Astrocyte (in vitro differentiated cells and primary cell): Measurements from ENCODE around the gene DDX39A. TPM values are rescaled to one million over a fixed set of nuclear protein-coding genes. Genes with fewer than 3 reads are reported as not detected.

Experiments used
- DNase-seq: peaks from one replicate; pipeline ENCODE4 v3.0.0-alpha.2; 2010; ENCODE audit warnings: low read depth
- FAIRE-seq: peaks from 2 replicates; lab custom pipeline; 2011; peaks lifted over from hg19 to GRCh38; lab: Jason Lieb, UNC
- H2AFZ ChIP-seq: 2 replicates; pipeline ENCODE4 v1.6.0; 2012; ENCODE audit warnings: low read depth, low read length, inconsistent platforms
- H3K27ac ChIP-seq: 2 replicates; pipeline ENCODE4 v1.5.1; 2011; ENCODE audit warnings: low read depth, low read length, inconsistent platforms
- H3K27me3 ChIP-seq: 2 replicates; pipeline ENCODE4 v1.6.0; 2011; ENCODE audit warnings: low read length, inconsistent platforms; ENCODE audit not compliant: insufficient read depth
- H3K36me3 ChIP-seq: 2 replicates; pipeline ENCODE4 v1.5.1; 2011; ENCODE audit warnings: low read length, inconsistent platforms; ENCODE audit not compliant: insufficient read depth
- H3K4me1 ChIP-seq: 2 replicates; pipeline ENCODE4 v1.5.1; 2011; ENCODE audit warnings: low read length, inconsistent platforms; ENCODE audit not compliant: insufficient read depth
- H3K4me2 ChIP-seq: 2 replicates; pipeline ENCODE4 v1.6.0; 2012; ENCODE audit warnings: low read length, inconsistent platforms
- H3K4me3 ChIP-seq: 2 replicates; pipeline ENCODE4 v1.5.1; 2011; ENCODE audit warnings: low read depth, mild to moderate bottlenecking, low read length, inconsistent platforms; ENCODE audit not compliant: insufficient read depth
- H3K79me2 ChIP-seq: 2 replicates; pipeline ENCODE4 v1.6.0; 2012; ENCODE audit warnings: mild to moderate bottlenecking, low read length, inconsistent platforms; ENCODE audit not compliant: insufficient read depth
- H3K9ac ChIP-seq: 2 replicates; pipeline ENCODE4 v1.6.0; 2012; ENCODE audit warnings: mild to moderate bottlenecking, low read length, inconsistent platforms
- H3K9me3 ChIP-seq: 2 replicates; pipeline ENCODE4 v1.5.1; 2012; ENCODE audit warnings: low read depth, mild to moderate bottlenecking, low read length, inconsistent platforms; ENCODE audit not compliant: insufficient read depth
- H4K20me1 ChIP-seq: 2 replicates; pipeline ENCODE4 v1.6.0; 2012; ENCODE audit warnings: low read length, inconsistent platforms; ENCODE audit not compliant: insufficient read depth
- H3K27ac Mint-ChIP-seq: one replicate; pipeline ENCODE4 v1.8.0; 2021; ENCODE audit warnings: mild to moderate bottlenecking, mixed read lengths; ENCODE audit not compliant: unreplicated experiment
- H3K27me3 Mint-ChIP-seq: one replicate; pipeline ENCODE4 v1.8.0; 2021; ENCODE audit warnings: low read depth, mixed read lengths; ENCODE audit not compliant: unreplicated experiment
- H3K36me3 Mint-ChIP-seq: one replicate; pipeline ENCODE4 v1.8.0; 2021; ENCODE audit warnings: low read depth, mixed read lengths; ENCODE audit not compliant: unreplicated experiment
- H3K4me1 Mint-ChIP-seq: one replicate; pipeline ENCODE4 v1.8.0; 2021; ENCODE audit warnings: low read depth, mixed read lengths; ENCODE audit not compliant: unreplicated experiment
- H3K4me3 Mint-ChIP-seq: one replicate; pipeline ENCODE4 v1.8.0; 2021; ENCODE audit warnings: mild to moderate bottlenecking, moderate library complexity, mixed read lengths; ENCODE audit not compliant: unreplicated experiment
- H3K9me3 Mint-ChIP-seq: one replicate; pipeline ENCODE4 v1.8.0; 2021; ENCODE audit warnings: mild to moderate bottlenecking, mixed read lengths; ENCODE audit not compliant: unreplicated experiment
- CTCF ChIP-seq: IDR thresholded peaks from 2 replicates; pipeline ENCODE4 v1.5.1; 2011; ENCODE audit warnings: low read depth, mild to moderate bottlenecking, inconsistent platforms, low read length, moderate library complexity; ENCODE audit not compliant: insufficient read depth
- EZH2 ChIP-seq: IDR thresholded peaks from 2 replicates; pipeline ENCODE4 v1.6.1; 2012; ENCODE audit warnings: mild to moderate bottlenecking, low read length, inconsistent platforms; ENCODE audit not compliant: insufficient read depth
- total RNA-seq: library from RNA; stranded (reverse); gene quantifications from 2 replicates; pipeline ENCODE4 v1.2.1, GENCODE V29; 2021

Gene DDX39A
- total RNA-seq, 1 donor from 2014 or later = 54.9 TPM

DNA sequence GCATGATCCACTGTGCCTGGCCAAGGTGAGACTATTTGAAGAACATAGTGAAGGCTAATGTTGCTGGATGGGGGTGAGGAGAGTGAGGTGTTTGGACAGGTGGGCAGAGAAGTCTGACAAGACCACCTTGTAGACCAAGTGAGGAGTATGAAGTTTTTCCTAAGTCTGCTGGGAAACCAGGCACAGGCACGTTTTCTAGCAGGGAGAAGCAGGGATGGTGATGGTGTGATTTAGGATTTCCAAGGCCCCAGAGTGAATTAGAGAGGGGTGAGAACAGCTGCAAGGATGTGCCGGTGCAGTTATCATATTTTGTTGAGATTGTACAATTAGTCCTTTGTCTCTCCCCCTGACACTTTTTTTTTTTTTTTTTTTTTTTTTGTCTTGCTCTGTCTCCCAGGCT is 8.3 kb upstream of the DDX39A start:
- Mint-ChIP-seq H3K27ac (peak overlapping the region; percentile 10), H3K4me3 (no peak overlapping the region), H3K27me3 (peaks cover 15% of the 10 kb centered on the region), H3K36me3 (no peaks in the 10 kb centered on the region), H3K4me1 (no peaks in the 10 kb centered on the region), H3K9me3 (no peaks in the 10 kb centered on the region)
- no peaks in the 10 kb centered on the region for H3K79me2 ChIP-seq
- no peaks in the 10 kb centered on the region for H3K36me3 ChIP-seq
- DNase-seq (no peak), FAIRE-seq (no peak)
- H3K4me3 ChIP-seq = no peak overlapping the region
- H4K20me1 ChIP-seq = no peaks in the 10 kb centered on the region
- H2AFZ ChIP-seq = no peak overlapping the region
- TF ChIP-seq CTCF (no peak), EZH2 (no peak)
- H3K4me1 ChIP-seq = no peaks in the 10 kb centered on the region
- no peak overlapping the region for H3K9ac ChIP-seq
- H3K27ac ChIP-seq = no peak overlapping the region
- H3K4me2 ChIP-seq = no peak overlapping the region
- peaks cover 3% of the 10 kb centered on the region for H3K27me3 ChIP-seq
- no peaks in the 10 kb centered on the region for H3K9me3 ChIP-seq

GRCh38 chr19:14425696-14426138 is 6.6 kb upstream of the DDX39A start:
- H3K36me3 ChIP-seq = no peaks in the 10 kb centered on the region
- H3K79me2 ChIP-seq = no peaks in the 10 kb centered on the region
- Mint-ChIP-seq H3K27me3 (peaks cover 13% of the 10 kb centered on the region), H3K9me3 (no peaks in the 10 kb centered on the region), H3K27ac (no peak overlapping the region), H3K4me3 (no peak overlapping the region), H3K4me1 (no peaks in the 10 kb centered on the region), H3K36me3 (no peaks in the 10 kb centered on the region)
- H3K9ac ChIP-seq = no peak overlapping the region
- no peaks in the 10 kb centered on the region for H3K4me1 ChIP-seq
- no peaks in the 10 kb centered on the region for H3K27me3 ChIP-seq
- H3K27ac ChIP-seq = no peak overlapping the region
- H3K4me2 ChIP-seq = no peak overlapping the region
- no peaks in the 10 kb centered on the region for H3K9me3 ChIP-seq
- H3K4me3 ChIP-seq = no peak overlapping the region
- H2AFZ ChIP-seq = peak overlapping the region; percentile 24
- no peaks in the 10 kb centered on the region for H4K20me1 ChIP-seq
- DNase-seq (peak; percentile 50), FAIRE-seq (no peak)
- TF ChIP-seq EZH2 = no peak
- TF ChIP-seq CTCF = no peak

- Histone ChIP-seq H3K27me3 (no peaks in the 10 kb centered on the region), H3K27ac (peak overlapping the region; percentile 96), H3K79me2 (peaks cover 52% of the 10 kb centered on the region), H3K4me2 (peak overlapping the region; percentile 83), H2AFZ (peak overlapping the region; percentile 75), H3K36me3 (peaks cover 5% of the 10 kb centered on the region), H3K9me3 (no peaks in the 10 kb centered on the region), H3K9ac (peak overlapping the region; percentile 94), H3K4me1 (peaks cover 12% of the 10 kb centered on the region), H3K4me3 (peak overlapping the region; percentile 90), H4K20me1 (peaks cover 45% of the 10 kb centered on the region)
- no peak for TF ChIP-seq EZH2
- no peak for TF ChIP-seq CTCF
- Mint-ChIP-seq H3K4me3 (peak overlapping the region; percentile 97), H3K27ac (peak overlapping the region; percentile 98), H3K36me3 (peaks cover 3% of the 10 kb centered on the region), H3K27me3 (no peaks in the 10 kb centered on the region), H3K4me1 (peaks cover 19% of the 10 kb centered on the region), H3K9me3 (no peaks in the 10 kb centered on the region)
- DNase-seq = no peak
- FAIRE-seq = no peak
These were observed 360 bp downstream of the DDX39A start for GRCh38 chr19:14418856-14419105.
